Activated T-helper 17 cell treated with anti-CD3 and anti-CD28 coated beads, Interleukin-2, amount 50 U/mL, for 72 hours (primary cell): ENCODE measurements around the gene VPS18. TPM values are rescaled to one million over a fixed set of nuclear protein-coding genes. Genes with fewer than 3 reads are reported as not detected.
A peak's percentile ranks its signal among the peaks of the same experiment; 100 is the strongest.

Source experiments
- ATAC-seq: fragments of 150-1000 bp; cut with Tn5 transposase; replicated peaks from 2 replicates; pipeline ENCODE4 v1.10.0; 2021; ENCODE audit warnings: mild to moderate bottlenecking, moderate library complexity
- H3K27ac Mint-ChIP-seq: one replicate; pipeline ENCODE4 v1.8.0; 2022; ENCODE audit warnings: mixed read lengths
- H3K27me3 Mint-ChIP-seq: one replicate; pipeline ENCODE4 v1.8.0; 2022; ENCODE audit warnings: mixed read lengths
- H3K36me3 Mint-ChIP-seq: one replicate; pipeline ENCODE4 v1.8.0; 2022; ENCODE audit warnings: low read depth, mild to moderate bottlenecking, mixed read lengths
- H3K4me1 Mint-ChIP-seq: one replicate; pipeline ENCODE4 v1.8.0; 2022; ENCODE audit warnings: mixed read lengths
- H3K4me3 Mint-ChIP-seq: one replicate; pipeline ENCODE4 v1.8.0; 2022; ENCODE audit warnings: mild to moderate bottlenecking, mixed read lengths
- H3K9me3 Mint-ChIP-seq: one replicate; pipeline ENCODE4 v1.8.0; 2022; ENCODE audit warnings: mixed read lengths
- total RNA-seq, 2 donors: library from RNA; stranded (reverse); gene quantifications; one replicate each; pipeline ENCODE4 v1.2.3, GENCODE V29; 2022

The VPS18 gene
- total RNA-seq, 2 donors from 2014 or later: 5.6 to 12.0 TPM

DNA sequence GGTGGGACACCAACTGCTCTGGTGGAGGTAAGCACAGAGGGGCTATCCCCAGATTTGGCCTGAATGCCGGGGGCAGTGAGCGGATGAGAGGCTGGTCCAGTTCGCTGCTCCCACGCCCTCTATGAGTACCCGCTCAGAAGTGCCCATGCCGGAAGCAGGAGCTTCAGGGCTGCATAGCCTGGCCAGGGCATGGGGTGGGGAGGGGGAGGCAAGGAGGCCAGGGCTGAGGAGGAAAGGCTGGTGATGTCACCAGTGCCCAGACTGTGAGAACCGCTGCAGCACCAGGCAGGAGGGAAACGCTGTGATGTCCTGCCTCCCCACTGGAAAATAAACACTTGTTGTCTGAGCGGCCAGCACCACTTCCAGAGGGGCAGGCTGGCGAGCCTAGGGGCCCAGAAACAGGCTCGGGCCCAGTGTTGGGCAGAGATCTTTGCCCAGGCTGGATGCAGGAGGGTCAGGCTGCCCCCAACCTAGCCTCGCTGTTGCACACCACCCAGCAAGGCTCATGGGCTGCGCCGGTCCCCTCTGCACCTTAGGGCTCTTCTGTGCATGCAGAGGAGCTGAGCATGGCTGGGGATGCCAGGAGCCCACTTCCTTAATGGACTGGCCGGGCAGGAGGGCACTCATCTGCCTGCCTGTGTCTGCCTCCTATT lies 24.0 kb downstream of the VPS18 start:
- no peaks in the 10 kb centered on the region for H3K36me3 Mint-ChIP-seq
- no peak overlapping the region for H3K4me3 Mint-ChIP-seq
- no peaks in the 10 kb centered on the region for H3K27me3 Mint-ChIP-seq

DNA sequence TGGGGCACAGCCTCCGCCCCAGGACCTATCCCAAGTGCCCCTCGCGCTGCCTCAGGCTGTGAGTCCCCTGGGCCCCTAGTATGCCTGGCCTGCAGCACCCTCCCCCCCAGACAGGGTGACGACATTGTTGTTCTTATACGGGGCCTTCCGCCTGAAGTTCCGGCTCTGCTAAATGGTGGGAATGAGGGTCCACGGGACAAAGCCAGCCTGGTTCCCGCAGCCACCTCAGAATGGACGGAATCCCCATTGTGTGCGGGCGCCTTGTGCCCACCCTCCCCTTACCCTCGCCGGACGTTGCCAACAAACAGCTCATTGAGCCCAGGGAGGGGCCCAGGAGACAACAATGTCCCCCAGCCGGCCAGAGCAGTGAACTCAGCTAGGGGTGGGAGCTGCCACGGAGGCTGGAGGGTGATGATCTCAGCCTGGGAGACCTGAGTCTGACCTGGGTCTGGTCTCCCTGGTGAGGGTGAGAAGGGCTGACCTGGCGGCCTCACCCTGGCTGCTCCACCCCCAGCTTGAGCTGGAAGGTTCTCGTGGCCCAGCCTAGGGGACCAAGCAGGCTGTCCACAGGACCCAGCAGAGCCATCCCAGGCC lies 24.6 kb downstream of the VPS18 start:
- H3K27ac Mint-ChIP-seq: no peak overlapping the region
- no peaks in the 10 kb centered on the region for H3K27me3 Mint-ChIP-seq
- H3K4me3 Mint-ChIP-seq: no peak overlapping the region
- no peaks in the 10 kb centered on the region for H3K36me3 Mint-ChIP-seq
- H3K9me3 Mint-ChIP-seq: no peaks in the 10 kb centered on the region
- no peaks in the 10 kb centered on the region for H3K4me1 Mint-ChIP-seq
- no peak for ATAC-seq

More for the DNA sequence above, 24.0 kb downstream of the VPS18 start:
- Mint-ChIP-seq H3K9me3 (no peaks in the 10 kb centered on the region), H3K27ac (no peak overlapping the region), H3K4me1 (no peaks in the 10 kb centered on the region)
- ATAC-seq: no peak

DNA sequence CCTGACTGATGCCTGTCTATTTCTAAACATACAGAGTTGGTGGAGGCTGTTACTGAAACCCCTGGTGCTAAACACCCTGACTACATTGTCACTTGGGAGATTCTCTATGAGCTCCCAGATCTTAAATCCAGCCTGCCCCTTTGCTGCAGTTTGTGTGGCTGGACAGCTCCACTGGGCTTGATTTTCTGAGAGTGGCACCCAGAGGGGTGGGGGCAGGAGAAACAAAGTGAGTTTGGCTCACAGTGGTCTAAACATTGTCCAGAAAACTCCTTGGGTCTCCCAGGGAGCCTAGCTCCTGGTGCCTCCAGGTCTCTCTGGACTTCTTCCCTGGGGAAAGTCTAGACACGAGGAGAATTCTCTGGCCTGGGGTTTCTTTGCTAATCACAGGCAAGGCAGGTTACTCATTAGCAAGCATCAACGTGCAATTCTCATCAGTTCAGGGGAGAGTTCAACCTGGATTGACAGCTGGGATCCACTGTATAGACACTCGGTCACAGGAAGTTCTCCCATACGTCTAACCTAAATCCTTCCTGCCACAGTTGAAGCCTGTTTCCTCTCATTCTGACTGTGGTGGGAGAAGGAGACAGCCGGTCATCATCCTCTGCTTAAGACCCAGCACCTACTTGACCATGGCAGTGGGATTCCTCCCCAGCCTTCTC lies 27.8 kb downstream of the VPS18 start:
- Mint-ChIP-seq H3K27me3 (peaks cover 14% of the 10 kb centered on the region), H3K4me3 (no peak overlapping the region), H3K9me3 (no peaks in the 10 kb centered on the region), H3K36me3 (no peaks in the 10 kb centered on the region), H3K27ac (no peak overlapping the region), H3K4me1 (no peaks in the 10 kb centered on the region)
- no peak for ATAC-seq

DNA sequence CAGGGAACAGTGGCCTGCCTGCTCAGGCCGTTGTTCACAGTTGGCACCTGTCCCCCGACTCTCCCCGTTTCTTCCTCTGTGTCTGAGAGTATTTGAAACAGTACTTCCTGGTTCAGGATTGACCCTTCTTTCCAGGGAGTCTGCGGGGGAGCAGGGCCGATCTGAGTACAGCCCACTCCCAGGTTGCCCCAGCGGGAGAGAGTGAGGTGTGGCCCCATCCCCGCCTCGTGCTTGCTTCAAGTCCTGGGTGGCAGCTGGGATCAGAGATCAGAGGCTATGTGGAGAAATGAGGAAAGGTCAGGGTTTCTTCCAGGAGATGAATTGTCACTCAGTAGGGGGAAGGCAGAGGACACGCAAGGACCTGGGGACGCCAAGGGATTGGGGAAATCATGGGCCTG lies 28.4 kb downstream of the VPS18 start:
- ATAC-seq: no peak
- Mint-ChIP-seq H3K9me3 (no peaks in the 10 kb centered on the region), H3K4me3 (no peak overlapping the region), H3K27me3 (peaks cover 17% of the 10 kb centered on the region), H3K27ac (no peak overlapping the region), H3K4me1 (no peaks in the 10 kb centered on the region), H3K36me3 (no peaks in the 10 kb centered on the region)

DNA sequence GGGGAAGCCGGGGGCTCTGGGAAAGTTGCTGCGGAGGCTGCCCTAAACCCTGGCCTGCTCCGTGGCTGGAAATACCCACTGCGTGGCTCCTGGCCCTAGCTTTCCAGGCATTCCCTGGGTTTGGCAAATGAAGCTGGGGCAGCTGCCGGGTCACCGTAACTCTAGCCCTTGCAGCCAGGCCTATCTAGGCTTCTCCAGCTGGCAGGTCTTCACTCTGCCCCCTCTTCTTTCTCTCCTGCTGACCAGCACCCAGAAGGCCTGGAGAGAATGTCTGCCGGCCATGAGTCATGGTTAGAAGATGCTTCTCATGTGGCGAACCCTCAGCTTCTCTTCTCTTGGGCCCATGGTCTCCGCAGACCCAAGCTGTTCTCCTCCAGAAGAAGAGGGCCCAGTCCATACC lies 29.3 kb downstream of the VPS18 start:
- Mint-ChIP-seq H3K4me1 (no peaks in the 10 kb centered on the region), H3K9me3 (no peaks in the 10 kb centered on the region), H3K36me3 (no peaks in the 10 kb centered on the region)

DNA sequence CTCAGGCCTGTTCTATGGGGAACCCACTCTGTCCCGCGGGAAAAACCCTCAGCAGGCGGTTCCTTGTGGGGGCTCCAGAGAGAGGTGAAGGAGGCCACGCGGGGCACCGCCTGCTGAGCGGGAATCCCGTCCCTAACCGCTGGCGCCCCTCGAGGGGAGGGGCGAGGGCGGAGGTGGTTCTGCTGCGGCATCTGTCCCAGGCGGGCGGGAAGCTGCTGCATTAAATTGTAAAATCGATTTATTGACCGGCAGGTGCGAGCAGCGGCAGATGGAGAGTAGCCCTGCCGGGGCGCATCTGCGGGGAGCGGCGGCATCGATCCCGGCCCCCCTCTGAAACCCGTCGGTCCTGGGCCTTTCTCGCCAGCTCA lies 31.2 kb downstream of the VPS18 start:
- H3K9me3 Mint-ChIP-seq: no peaks in the 10 kb centered on the region
- H3K27ac Mint-ChIP-seq: no peak overlapping the region
- peak overlapping the region; percentile 19 for H3K4me3 Mint-ChIP-seq
- no peaks in the 10 kb centered on the region for H3K36me3 Mint-ChIP-seq
- ATAC-seq: no peak
- H3K4me1 Mint-ChIP-seq: peaks cover 5% of the 10 kb centered on the region
- H3K27me3 Mint-ChIP-seq: peaks cover 29% of the 10 kb centered on the region

More for the DNA sequence above, 29.3 kb downstream of the VPS18 start:
- no peak overlapping the region for H3K4me3 Mint-ChIP-seq
- peaks cover 17% of the 10 kb centered on the region for H3K27me3 Mint-ChIP-seq
- no peak for ATAC-seq
- H3K27ac Mint-ChIP-seq: no peak overlapping the region

DNA sequence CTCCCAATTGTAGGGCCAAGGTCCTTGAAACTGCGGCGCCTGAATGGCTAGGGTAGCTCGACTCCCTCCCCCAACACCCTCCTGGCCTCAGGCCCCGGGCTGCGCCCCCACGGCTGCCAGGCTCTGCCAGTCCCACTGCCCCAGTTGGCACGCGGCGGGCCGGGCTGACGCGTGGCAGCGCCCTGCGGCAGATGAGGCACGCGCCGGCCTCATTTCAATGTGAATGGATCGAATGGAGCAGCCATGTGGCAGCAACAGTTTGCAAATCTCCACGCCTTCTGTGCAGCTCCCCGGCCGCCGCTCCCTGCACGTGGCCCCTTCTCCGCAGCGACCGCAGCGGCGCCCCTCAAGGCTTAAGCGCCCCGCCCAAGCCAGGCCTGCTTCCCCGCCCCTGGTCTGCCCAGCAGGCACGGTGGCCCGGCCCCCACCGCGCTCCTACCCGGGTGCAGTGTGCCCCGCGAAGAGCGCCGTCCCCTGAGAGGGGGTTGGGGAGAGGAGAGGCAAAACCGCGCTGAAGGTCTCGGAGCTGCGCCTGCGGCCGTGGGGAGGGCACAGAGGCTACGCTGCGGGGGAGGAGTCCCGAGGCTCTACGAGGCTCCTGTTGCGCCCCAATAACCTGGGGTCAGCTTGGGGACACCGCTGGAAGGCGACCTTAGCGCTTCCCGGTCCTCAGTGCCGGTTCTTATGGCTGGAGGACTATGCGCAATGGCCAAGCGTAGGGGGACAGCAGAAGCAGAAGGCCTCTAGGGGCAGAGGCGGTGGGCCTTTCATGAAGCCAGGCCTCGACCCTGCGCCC lies 31.8 kb downstream of the VPS18 start:
- ATAC-seq: peak; percentile 9
- H3K27me3 Mint-ChIP-seq: peaks cover 34% of the 10 kb centered on the region
- no peaks in the 10 kb centered on the region for H3K36me3 Mint-ChIP-seq
- H3K9me3 Mint-ChIP-seq: no peaks in the 10 kb centered on the region
- peaks cover 7% of the 10 kb centered on the region for H3K4me1 Mint-ChIP-seq
- H3K4me3 Mint-ChIP-seq: peak overlapping the region; percentile 75
- H3K27ac Mint-ChIP-seq: no peak overlapping the region

DNA sequence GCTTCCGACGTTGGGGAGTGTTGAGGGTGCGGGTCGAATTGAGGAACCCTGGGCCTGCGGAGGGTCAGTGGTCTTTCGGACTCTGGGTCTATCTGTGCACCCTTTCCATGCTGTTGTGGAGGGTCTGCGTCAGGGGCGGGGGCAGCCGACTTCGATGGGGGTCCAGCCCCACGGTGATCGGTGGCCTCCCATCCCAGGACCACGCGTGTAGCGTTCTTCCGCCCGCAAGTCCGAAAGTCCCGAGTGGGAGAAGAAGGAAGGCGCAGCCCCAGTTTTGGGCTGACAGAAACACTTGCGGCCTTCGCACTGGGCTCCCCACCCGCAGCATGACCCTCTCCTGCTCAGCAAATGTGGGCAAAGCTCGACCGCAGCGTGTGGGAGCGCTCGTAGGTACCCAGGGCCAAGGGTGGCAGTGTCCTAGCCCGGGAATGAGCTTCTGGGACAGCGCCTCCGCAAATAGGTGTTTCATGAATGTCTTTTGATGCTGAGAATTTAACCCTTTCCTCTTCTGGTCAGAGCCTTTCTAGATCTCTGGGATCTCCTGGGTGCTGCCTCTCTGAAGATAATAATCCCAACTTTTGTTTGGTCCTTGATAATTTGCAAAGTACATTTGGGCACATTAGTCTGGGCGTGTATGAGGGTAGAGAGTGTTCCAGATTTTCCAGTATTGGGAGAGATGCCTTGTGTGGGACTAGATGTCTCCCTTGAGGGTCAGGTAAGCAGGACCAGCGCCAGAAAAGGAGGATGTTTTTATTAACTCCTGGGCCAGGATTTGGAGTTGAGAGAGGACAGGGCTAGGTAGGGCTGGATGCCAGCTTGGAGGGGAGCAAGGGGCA lies 32.6 kb downstream of the VPS18 start:
- no peak for ATAC-seq
- H3K4me1 Mint-ChIP-seq: peaks cover 7% of the 10 kb centered on the region
- H3K27ac Mint-ChIP-seq: no peak overlapping the region
- H3K27me3 Mint-ChIP-seq: peaks cover 38% of the 10 kb centered on the region
- no peaks in the 10 kb centered on the region for H3K36me3 Mint-ChIP-seq
- H3K4me3 Mint-ChIP-seq: peak overlapping the region; percentile 75
- no peaks in the 10 kb centered on the region for H3K9me3 Mint-ChIP-seq

DNA sequence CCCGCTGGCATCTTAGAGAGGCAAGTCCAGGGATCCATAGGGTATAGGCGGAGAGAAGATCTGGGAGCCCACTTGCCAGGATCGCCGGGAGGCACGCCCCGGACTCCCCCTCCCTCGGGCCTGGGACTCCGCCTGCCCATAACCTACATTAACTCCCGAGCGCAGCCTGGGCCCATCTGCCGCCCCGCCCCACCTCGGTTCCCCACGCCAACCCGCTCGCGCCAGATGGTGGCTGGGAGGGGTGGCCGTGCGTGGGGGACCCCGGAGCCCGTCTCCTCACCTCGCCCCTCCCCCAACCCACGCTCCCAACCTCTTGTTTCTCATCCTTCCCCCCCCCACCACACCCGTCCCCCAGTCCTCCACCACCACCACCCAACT lies 33.2 kb downstream of the VPS18 start:
- no peak for ATAC-seq
- Mint-ChIP-seq H3K27ac (no peak overlapping the region), H3K9me3 (no peaks in the 10 kb centered on the region), H3K36me3 (no peaks in the 10 kb centered on the region), H3K27me3 (peaks cover 38% of the 10 kb centered on the region), H3K4me3 (peak overlapping the region; percentile 75), H3K4me1 (peaks cover 7% of the 10 kb centered on the region)

DNA sequence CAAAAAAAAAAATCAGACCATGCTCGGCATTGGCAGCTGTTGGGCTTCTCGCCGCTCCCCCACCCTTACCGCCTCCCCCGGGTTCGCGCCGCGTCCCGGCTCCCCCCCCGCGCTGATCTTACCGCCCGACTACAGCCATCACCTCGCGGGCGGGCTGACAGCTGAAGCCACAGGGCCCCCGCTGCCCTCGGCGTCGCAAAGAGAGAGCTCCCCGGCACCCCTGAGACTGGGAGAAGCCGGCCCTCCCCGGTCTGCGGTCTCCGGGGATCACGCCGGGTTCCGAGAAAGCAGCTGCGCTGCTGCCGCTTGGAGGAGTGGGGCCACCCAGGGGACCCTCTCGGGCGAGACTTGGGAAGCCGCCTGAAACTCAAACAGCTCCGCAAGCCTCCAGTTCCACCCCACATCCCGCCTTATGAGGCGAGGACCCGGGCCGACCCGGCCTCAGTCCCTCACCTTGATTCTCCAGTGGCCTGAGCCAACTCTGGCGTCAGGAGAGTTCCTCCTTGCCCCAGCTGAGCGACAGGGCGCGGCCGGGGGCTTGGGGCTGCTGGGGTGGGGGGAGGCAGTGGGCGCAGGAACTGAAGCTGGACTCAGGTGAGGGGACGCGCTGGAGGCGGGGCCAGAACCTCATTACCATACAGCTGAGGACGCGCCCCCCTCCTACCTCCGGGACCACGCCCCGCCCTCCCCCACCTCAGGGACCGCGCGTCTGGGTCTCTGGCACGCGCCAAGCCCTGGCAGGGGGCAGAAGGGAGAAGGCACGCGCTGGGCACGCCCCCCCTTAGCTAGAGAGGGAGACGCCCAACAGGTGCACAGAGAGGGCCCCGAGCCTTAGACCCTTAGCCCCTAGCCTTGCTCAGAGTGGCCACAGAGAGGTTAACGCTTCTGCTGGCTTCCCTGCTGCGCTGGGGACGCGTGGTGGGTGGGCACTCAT lies 33.9 kb downstream of the VPS18 start:
- Mint-ChIP-seq H3K4me3 (peak overlapping the region; percentile 75), H3K27me3 (peaks cover 38% of the 10 kb centered on the region)

DNA sequence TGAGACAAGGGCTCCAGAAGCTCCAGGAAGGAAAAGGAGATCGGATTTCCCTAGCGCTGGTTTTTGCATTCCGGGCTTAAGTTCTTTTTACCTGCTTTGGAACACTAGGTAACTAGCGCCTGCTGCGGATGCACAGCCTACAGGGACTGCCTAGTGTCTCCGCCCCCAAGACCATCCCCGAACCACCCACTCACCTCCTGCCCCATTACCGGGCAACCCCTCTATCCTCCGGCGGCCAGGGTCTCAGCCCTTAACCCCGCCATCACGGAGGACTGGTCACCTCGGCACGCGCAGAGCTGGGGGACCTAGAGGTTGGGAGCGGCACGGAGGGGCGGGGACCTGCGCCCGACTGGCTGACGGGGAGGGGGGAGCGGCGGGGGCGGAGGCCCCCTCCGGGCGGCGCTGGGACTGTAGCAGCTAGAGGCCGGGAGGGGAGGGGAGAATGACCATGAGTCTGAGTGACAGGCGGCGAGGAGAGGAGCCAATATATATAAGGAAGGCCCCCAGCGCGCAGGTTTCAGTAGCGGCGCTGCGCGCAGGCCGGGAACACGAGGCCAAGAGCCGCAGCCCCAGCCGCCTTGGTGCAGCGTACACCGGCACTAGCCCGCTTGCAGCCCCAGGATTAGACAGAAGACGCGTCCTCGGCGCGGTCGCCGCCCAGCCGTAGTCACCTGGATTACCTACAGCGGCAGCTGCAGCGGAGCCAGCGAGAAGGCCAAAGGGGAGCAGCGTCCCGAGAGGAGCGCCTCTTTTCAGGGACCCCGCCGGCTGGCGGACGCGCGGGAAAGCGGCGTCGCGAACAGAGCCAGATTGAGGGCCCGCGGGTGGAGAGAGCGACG lies 34.8 kb downstream of the VPS18 start, which contains the start of gene DLL4:
Gene DLL4, plus strand, starts transcription at position 520 of the 839 bp plus-strand sequence. CDS start 329 bp downstream, outside the sequence.
- peak; percentile 26 for ATAC-seq
- H3K4me1 Mint-ChIP-seq: peaks cover 7% of the 10 kb centered on the region
- no peaks in the 10 kb centered on the region for H3K36me3 Mint-ChIP-seq
- H3K4me3 Mint-ChIP-seq: peak within 1 kb of the TSS; percentile 75
- H3K27ac Mint-ChIP-seq: no peak within 1 kb of the TSS
- no peaks in the 10 kb centered on the region for H3K9me3 Mint-ChIP-seq
- peaks cover 43% of the 10 kb centered on the region for H3K27me3 Mint-ChIP-seq

More for the DNA sequence above, 33.9 kb downstream of the VPS18 start:
- no peak overlapping the region for H3K27ac Mint-ChIP-seq
- peaks cover 7% of the 10 kb centered on the region for H3K4me1 Mint-ChIP-seq
- ATAC-seq: no peak
- H3K36me3 Mint-ChIP-seq: no peaks in the 10 kb centered on the region
- H3K9me3 Mint-ChIP-seq: no peaks in the 10 kb centered on the region

DNA sequence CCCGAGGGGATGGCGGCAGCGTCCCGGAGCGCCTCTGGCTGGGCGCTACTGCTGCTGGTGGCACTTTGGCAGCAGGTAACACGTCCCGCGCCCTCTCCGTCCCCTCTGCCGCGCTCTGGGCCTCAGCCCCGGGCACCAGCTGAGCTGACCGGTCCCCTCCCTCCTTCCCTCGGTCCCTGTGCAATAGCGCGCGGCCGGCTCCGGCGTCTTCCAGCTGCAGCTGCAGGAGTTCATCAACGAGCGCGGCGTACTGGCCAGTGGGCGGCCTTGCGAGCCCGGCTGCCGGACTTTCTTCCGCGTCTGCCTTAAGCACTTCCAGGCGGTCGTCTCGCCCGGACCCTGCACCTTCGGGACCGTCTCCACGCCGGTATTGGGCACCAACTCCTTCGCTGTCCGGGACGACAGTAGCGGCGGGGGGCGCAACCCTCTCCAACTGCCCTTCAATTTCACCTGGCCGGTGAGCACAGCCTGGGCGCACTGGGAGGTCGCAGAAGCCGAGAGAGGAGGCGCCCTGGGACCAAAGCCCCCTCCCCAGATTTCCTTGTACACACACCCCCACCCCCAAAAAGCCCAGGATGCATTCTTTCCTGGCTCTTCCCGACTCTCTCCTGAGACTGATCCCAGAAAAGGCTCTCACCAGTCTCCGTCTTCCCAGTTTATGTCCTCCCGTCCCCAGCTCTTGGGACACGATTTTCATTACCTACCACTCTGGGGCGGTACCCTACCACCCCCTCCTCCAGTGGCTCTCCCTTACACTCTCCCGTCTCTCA lies 35.6 kb downstream of the VPS18 start:
- Mint-ChIP-seq H3K4me1 (peaks cover 7% of the 10 kb centered on the region), H3K27me3 (peaks cover 43% of the 10 kb centered on the region), H3K27ac (no peak overlapping the region), H3K36me3 (no peaks in the 10 kb centered on the region), H3K4me3 (peak overlapping the region; percentile 75), H3K9me3 (no peaks in the 10 kb centered on the region)
- ATAC-seq: peak; percentile 5
